Tibial artery (tissue), 4 donors: ENCODE data around the gene LGALS4.
"Not testable (repeated sequence)": the region's sequence is repeated elsewhere in the genome, so short reads cannot be mapped to it uniquely, and the experiment has no call there.

Experiments used
- DNase-seq, 2 donors: peaks; one replicate each; pipeline ENCODE4 v3.0.0-alpha.2; 2019
- H3K27ac ChIP-seq, 2 donors: fragments of 200-600 bp; sonication (generic) in 1 of 2; 1 replicate in 1 of 2; 2 replicates in 1 of 2; pipeline ENCODE4 v1.5.1; 2018 to 2019; ENCODE audit warnings: mild to moderate bottlenecking in 1 of 2
- H3K27me3 ChIP-seq, 2 donors: fragments of 200-600 bp; sonication (generic) in 1 of 2; one replicate each; pipeline versions ENCODE4 v1.5.1 to v1.6.0; 2016 to 2019
- H3K36me3 ChIP-seq, 3 donors: fragments of 200-600 bp; sonication (generic) in 2 of 3; one replicate each; pipeline ENCODE4 v1.5.1; 2016 to 2019; ENCODE audit warnings: mild to moderate bottlenecking in 2 of 3
- H3K4me1 ChIP-seq, 4 donors: fragments of 200-600 bp; sonication (generic) in 2 of 4; 1 replicate in 3 of 4; 2 replicates in 1 of 4; pipeline ENCODE4 v1.5.1; 2016 to 2019
- H3K4me3 ChIP-seq, 2 donors: fragments of 200-600 bp; sonication (generic) in 1 of 2; 1 replicate in 1 of 2; 2 replicates in 1 of 2; pipeline ENCODE4 v1.5.1; 2018 to 2019; ENCODE audit warnings: mild to moderate bottlenecking in 2 of 2
- H3K9me3 ChIP-seq, 3 donors: fragments of 200-600 bp; sonication (generic) in 1 of 3; one replicate each; pipeline ENCODE4 v1.5.1; 2016 to 2019
- intact Hi-C: fragments of 100-400 bp; cut with DNase I; formaldehyde crosslinking; loops from one replicate; pipeline ENCODE4 v1.15.0; 2023; ENCODE audit warnings: low total_unique reads
- TF ChIP-seq, protein P1 (sequence below), 2 experiments: fragments of 200-600 bp in 1 of 2; fragments of 450-650 bp in 1 of 2; IDR thresholded peaks; one replicate each; pipeline ENCODE4 v1.5.1; 2017 to 2019; ENCODE audit warnings: antibody characterized with exemption in 2 of 2, mild to moderate bottlenecking in 1 of 2, moderate library complexity in 1 of 2

The LGALS4 gene

DNA sequence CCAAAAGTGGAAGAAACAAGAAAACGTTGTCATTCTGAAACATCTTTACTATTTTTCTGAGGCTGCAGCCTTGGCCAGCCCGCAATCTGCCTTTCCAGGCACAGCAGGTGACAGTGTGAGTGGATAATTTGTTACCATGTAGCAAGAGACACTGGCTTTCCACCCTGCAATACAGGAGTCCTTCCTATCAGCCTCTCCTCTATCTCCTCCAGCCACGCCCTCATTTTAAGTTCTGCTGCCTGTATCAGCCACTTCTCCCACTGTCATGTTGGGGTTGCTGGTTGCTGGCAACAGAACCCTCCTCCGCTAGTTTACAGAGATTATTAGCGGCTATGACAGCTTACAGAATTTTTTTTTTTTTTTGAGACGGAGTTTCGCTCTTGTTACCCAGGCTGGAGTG lies 31.7 kb downstream of the LGALS4 start:
- H3K36me3 ChIP-seq = no peaks in the 10 kb centered on the region
- no peaks in the 10 kb centered on the region for H3K4me1 ChIP-seq
- intact Hi-C loops = no loop called here
- H3K9me3 ChIP-seq = no peaks in the 10 kb centered on the region
- TF ChIP-seq, protein P1, sequence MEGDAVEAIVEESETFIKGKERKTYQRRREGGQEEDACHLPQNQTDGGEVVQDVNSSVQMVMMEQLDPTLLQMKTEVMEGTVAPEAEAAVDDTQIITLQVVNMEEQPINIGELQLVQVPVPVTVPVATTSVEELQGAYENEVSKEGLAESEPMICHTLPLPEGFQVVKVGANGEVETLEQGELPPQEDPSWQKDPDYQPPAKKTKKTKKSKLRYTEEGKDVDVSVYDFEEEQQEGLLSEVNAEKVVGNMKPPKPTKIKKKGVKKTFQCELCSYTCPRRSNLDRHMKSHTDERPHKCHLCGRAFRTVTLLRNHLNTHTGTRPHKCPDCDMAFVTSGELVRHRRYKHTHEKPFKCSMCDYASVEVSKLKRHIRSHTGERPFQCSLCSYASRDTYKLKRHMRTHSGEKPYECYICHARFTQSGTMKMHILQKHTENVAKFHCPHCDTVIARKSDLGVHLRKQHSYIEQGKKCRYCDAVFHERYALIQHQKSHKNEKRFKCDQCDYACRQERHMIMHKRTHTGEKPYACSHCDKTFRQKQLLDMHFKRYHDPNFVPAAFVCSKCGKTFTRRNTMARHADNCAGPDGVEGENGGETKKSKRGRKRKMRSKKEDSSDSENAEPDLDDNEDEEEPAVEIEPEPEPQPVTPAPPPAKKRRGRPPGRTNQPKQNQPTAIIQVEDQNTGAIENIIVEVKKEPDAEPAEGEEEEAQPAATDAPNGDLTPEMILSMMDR (IDR thresholded peaks at IDR 0.05) = no peak
- H3K4me3 ChIP-seq = no peak overlapping the region
- H3K27ac ChIP-seq = no peak overlapping the region
- peaks cover 0 to 17% of the 10 kb centered on the region in 2 donors for H3K27me3 ChIP-seq
- DNase-seq = no peak

DNA sequence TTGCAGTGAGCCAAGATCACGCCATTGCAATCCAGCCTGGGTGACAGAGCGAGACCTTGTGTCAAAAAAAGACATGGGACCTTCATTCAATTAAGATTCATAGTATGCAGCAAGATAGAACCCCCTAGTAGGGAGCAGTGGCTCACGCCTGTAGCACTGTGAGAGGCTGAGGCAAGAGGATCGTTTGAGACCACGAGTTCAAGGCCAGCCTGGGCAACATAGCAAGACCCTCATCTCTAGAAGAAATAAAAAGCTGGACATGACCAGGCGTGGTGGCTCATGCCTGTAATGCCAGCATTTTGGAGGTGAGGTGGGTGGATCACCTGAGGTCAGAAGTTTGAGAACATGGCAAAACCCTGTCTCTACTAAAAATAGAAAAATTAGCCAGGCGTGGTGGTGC lies 32.3 kb downstream of the LGALS4 start:
- TF ChIP-seq, protein P1 (IDR thresholded peaks at IDR 0.05) = no peak

DNA sequence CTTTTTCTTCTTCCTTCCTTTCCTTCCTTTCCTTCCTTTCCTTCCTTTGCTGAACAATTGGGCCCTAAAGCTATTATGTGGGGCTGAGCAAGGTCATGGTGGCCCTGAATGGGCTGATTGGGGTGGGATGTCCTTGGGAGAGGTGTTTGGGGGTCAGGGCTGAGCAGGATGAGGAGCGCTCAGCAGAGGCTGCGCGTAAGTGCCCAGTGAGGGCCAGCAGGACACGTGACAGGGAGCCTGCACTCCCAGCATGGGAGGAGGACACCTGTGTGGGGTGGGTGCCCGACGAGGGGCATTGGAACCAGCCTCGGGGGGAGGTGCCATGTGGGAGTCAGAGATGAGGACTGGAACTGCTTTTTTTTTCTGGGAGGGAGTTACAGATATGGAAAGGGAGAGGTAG lies 34.0 kb downstream of the LGALS4 start:
- Histone ChIP-seq H3K27ac (no peak overlapping the region), H3K4me1 (no peaks in the 10 kb centered on the region), H3K36me3 (no peaks in the 10 kb centered on the region), H3K4me3 (no peak overlapping the region), H3K27me3 (peaks cover 0 to 17% of the 10 kb centered on the region in 2 donors), H3K9me3 (no peaks in the 10 kb centered on the region)
- DNase-seq = no peak
- intact Hi-C loops = no loop called here
- TF ChIP-seq, protein P1 (IDR thresholded peaks at IDR 0.05) = no peak

More for the DNA sequence above, 32.3 kb downstream of the LGALS4 start:
- Histone ChIP-seq H3K4me3 (no peak overlapping the region), H3K27ac (no peak overlapping the region), H3K27me3 (peaks cover 0 to 17% of the 10 kb centered on the region in 2 donors), H3K36me3 (no peaks in the 10 kb centered on the region), H3K9me3 (no peaks in the 10 kb centered on the region), H3K4me1 (no peaks in the 10 kb centered on the region)
- intact Hi-C loops = no loop called here
- DNase-seq = no peak

DNA sequence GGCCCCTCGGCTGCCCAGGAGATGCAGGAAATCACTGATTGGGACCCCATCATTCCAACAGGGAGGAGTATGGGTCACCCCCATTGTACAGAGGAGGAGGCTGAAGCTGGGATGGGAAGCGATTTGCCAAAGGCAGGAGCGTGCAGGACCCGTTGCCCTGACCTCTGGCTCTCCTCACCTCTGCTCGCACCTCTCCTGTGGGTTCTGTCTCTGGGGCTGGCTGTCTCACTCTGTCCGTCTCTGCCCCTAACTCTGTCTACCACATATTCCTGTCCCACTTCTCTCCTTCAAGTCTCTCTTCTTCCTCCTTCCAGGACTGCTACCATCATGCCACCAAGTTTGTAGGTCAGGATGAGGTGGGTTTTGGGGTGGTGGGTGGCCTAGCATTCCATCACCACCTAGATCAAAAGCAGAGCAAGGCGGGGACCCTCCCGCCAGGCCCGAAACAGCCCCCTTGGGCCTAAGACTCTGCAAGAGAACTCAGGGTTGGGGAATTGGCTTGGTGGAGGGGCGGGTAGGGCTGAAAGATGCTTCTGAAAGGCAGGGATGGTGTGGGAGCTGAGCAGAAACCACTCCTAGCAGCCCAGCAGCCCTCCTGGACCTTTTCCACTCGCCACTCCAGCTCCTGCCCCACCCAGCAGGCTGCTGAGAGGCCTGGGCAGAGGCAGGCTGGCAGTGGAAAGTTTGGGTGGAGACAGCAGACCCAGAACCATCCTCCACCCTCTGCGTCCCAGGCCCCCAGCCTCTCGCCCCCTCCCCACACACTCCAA lies 38.4 kb downstream of the LGALS4 start:
- TF ChIP-seq, protein P1 (IDR thresholded peaks at IDR 0.05) = no peak
- intact Hi-C loops = no loop called here

DNA sequence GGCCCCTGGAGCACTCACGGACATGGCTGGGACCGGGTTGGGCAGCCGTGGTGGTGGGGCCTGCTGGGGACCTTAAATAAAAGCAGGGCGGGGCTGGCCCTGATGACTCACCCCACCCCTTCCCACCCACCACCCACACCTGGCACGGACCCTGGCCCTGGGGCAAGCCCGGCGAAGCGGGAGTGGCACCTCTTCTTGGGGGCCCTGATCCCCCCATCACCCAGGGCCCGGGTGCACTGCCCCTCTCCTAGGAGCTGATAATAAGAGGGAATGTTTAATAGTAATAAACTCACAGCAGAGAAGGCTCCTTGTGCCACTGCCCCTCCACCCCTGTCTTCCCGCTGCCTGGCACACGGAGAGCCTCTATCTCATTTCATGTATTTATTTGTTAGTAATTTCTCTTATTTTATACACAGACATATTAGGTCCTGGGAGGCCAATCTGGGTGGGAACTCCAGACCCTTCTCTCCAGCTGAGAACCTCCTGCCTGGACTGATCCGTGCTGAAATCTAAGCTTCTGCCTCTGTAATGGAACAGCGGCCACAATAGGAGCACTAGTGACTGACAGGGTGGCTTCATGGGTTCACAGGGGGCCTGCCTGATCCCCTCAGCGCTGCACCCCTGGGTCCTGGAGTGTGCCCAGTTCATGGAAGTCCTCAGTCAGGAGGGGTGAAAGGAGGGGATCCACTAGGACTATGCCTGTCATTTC lies 39.1 kb downstream of the LGALS4 start, which contains the start of gene LGALS7:
LGALS7 (minus strand) TSS at position 49 of the 709 bp plus-strand sequence; CDS start at position 24, 25 bp downstream.
- H3K27me3 ChIP-seq = no peaks in the 10 kb centered on the region
- peaks cover 0 to 9% (median 3%) of the 10 kb centered on the region in 4 donors for H3K4me1 ChIP-seq
- TF ChIP-seq, protein P1 (IDR thresholded peaks at IDR 0.05) = no peak
- no peaks in the 10 kb centered on the region for H3K36me3 ChIP-seq
- no peaks in the 10 kb centered on the region for H3K9me3 ChIP-seq
- no peak for DNase-seq
- H3K4me3 ChIP-seq = no peak within 1 kb of the TSS
- intact Hi-C loops = no loop called here
- H3K27ac ChIP-seq = no peak within 1 kb of the TSS

More for the DNA sequence above, 38.4 kb downstream of the LGALS4 start:
- Histone ChIP-seq H3K27me3 (peaks cover 0 to 6% of the 10 kb centered on the region in 2 donors), H3K36me3 (no peaks in the 10 kb centered on the region), H3K4me3 (no peak overlapping the region), H3K27ac (no peak overlapping the region), H3K4me1 (peaks cover 0 to 9% (median 3%) of the 10 kb centered on the region in 4 donors), H3K9me3 (no peaks in the 10 kb centered on the region)
- DNase-seq = no peak

DNA sequence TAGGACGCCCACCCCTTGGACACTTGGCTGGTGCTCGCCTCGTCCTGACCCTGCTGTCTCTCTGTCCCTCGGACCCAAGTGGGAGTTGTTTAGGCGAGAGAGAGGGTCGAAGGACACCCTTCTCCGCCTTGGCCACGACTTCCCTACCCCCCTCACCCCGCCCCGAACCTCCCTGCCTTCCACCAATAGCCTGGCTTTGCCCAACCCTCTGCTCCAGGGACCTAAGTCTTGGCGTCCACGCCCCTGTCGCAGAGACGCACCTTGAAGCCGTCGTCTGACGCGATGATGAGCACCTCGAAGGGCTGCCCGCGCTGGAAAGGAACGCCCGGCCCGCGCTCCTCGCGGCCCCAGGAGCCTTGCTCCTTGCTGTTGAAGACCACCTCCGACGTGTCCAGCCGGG lies 41.2 kb downstream of the LGALS4 start:
- intact Hi-C loops, H3K4me1 ChIP-seq, DNase-seq, H3K36me3 ChIP-seq, H3K4me3 ChIP-seq, H3K27me3 ChIP-seq, H3K27ac ChIP-seq, H3K9me3 ChIP-seq: not testable (repeated sequence)

DNA sequence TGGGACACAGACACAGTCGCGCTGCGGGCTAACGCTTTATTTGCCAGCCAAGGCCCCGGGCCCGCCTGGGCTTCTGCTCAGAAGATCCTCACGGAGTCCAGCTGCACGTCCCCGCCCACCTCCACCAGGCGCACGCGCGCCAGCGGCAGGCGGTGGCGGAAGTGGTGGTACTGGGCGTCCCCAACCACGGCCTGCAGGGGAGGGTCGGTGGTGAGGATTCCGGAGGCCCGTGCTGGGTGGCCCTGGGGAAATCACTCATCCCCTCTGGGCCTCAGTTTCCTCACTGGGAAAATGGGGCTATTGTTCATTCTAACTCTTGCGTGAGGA lies 41.8 kb downstream of the LGALS4 start:
- peak overlapping the region in 1 of 2 donors; percentile 33 for H3K4me3 ChIP-seq
- H3K27ac ChIP-seq, H3K9me3 ChIP-seq, H3K4me1 ChIP-seq, H3K27me3 ChIP-seq, intact Hi-C loops, DNase-seq, H3K36me3 ChIP-seq: not testable (repeated sequence)

DNA sequence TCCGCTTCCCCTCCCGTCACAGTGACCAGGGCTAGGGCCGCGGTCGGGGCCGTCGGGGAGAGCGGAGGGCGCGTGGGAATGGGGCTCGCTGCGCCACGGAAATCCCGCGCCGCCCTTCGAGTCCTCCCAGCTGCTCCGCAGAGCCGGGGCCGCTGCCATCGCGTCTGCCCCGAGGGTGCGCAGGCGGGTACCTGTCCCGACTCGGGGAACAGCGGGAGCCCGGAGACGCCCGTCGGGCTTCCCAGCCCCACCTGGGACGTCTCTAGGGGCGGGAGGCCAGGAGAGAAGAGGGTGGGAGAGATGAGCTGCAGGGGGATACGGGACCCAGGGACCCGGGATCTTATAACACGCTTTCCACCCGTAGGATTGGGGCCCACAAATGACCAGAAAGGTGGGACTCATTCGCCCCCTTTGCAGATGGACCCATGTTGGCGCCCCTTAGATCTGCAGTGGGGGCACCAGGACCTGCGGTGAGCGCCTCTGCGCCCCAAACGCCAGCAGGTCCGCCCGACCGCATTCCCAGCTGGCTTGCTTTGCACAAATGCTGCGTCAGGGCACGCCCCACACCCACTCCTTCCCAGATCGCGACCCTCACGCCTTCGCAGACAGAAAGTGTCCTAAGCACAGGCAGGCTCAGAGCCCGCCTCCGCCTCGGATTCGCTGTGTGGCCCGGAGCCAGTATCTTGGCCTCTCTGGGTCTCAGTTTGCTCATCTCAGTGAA lies 42.4 kb downstream of the LGALS4 start:
- intact Hi-C loops, H3K36me3 ChIP-seq, H3K9me3 ChIP-seq, DNase-seq, H3K4me1 ChIP-seq, H3K27me3 ChIP-seq: not testable (repeated sequence)
- Histone ChIP-seq H3K4me3 (peak overlapping the region; percentile 34 to 44), H3K27ac (peak overlapping the region in 1 of 2 donors; percentile 37)
